Uterus (tissue), 4 donors: ENCODE results near the gene ABCC6. TPM values are rescaled to one million over a fixed set of nuclear protein-coding genes. Genes with fewer than 3 reads are reported as not detected.
"Not testable (repeated sequence)": the region's sequence is repeated elsewhere in the genome, so short reads cannot be mapped to it uniquely, and the experiment has no call there.

Source experiments
- DNase-seq, 2 donors: peaks; one replicate each; pipeline ENCODE4 v3.0.0-alpha.2; 2019 to 2020
- H3K27ac ChIP-seq, 2 donors: fragments of 200-600 bp; sonication (generic); 1 replicate in 1 of 2; 2 replicates in 1 of 2; pipeline ENCODE4 v1.5.1; 2016 to 2018
- H3K27me3 ChIP-seq, 2 donors: fragments of 200-600 bp; sonication (generic); one replicate each; pipeline ENCODE4 v1.5.1; 2018 to 2019; ENCODE audit warnings: control low read depth in 1 of 2
- H3K36me3 ChIP-seq, 2 donors: fragments of 200-600 bp; sonication (generic); one replicate each; pipeline ENCODE4 v1.5.1; 2019; ENCODE audit warnings: control low read depth in 1 of 2
- H3K4me1 ChIP-seq, 2 donors: fragments of 200-600 bp; sonication (generic); one replicate each; pipeline ENCODE4 v1.5.1; 2018 to 2019; ENCODE audit warnings: control low read depth in 1 of 2
- H3K4me3 ChIP-seq, 2 donors: fragments of 200-600 bp; sonication (generic); 1 replicate in 1 of 2; 2 replicates in 1 of 2; pipeline ENCODE4 v1.5.1; 2018 to 2019; ENCODE audit warnings: mild to moderate bottlenecking in 1 of 2
- H3K9me3 ChIP-seq, 2 donors: fragments of 200-600 bp; sonication (generic); one replicate each; pipeline ENCODE4 v1.5.1; 2019; ENCODE audit warnings: control low read depth in 1 of 2
- intact Hi-C: fragments of 100-400 bp; cut with DNase I; formaldehyde crosslinking; loops from one replicate; pipeline ENCODE4 v1.15.1; 2023; ENCODE audit warnings: low total_unique reads
- total RNA-seq, 4 donors: library from RNA; depleted of rRNA in 3 of 4; stranded (reverse); fragments of >200 nt in 3 of 4; gene quantifications; one replicate each; pipeline versions ENCODE4 v1.1.0 to v1.2.4, GENCODE V29; 2014 to 2023
- donor health status: DM: yes; HTN: yes; CAD: no.

Gene ABCC6
- 1 to 10 TPM in 2 of 4 donors, under 1 TPM in 1, not detected in 1; 0.29 to 7.6 (median 1.3) TPM for total RNA-seq

DNA sequence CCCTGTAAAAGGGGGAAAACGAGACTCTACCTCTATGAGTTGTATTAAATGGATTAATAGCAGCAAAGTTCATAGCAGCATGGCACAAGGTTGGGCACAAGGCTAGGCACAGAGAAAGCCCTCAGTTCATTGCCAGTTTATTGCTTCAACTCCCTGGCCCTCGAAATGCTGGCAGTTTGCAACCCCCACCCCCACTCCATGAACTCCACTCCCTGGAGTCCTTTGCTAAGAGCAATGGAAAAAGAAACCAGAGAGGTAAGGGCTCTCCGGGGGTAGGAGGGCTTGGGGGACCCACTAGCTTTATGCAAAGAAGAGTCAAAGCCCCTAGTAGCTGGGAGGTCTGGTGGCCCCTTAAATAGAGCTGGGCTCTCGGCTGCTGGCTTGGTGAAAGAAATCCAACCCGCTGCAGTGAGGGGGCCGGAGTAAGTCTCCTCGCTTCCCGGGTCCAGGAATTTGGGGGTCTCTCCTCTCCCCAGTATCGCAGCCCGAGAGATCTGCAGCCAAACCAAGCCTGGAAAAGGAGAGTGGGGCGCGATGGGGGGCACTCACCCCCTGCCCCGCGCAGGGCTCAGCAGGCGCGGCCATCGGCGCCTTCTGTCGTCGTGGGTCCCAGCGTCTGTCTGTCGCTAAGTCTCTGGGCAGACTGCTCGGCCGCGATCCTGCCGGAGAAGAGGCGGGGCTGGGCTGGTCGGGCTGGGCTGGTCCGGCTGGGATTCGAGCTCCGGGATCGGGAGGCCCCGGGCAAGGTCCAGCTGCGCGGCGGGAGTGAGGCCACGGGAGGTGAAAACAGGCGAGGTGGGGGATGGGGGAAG, at the start of gene ABCC6:
Gene ABCC6 (minus strand): TSS at position 645 of the 812 bp plus-strand sequence. CDS start 60 bp downstream, at position 585.
- intact Hi-C loops, H3K4me1 ChIP-seq, H3K9me3 ChIP-seq, H3K36me3 ChIP-seq, H3K4me3 ChIP-seq, H3K27me3 ChIP-seq, H3K27ac ChIP-seq, DNase-seq: not testable (repeated sequence)

DNA sequence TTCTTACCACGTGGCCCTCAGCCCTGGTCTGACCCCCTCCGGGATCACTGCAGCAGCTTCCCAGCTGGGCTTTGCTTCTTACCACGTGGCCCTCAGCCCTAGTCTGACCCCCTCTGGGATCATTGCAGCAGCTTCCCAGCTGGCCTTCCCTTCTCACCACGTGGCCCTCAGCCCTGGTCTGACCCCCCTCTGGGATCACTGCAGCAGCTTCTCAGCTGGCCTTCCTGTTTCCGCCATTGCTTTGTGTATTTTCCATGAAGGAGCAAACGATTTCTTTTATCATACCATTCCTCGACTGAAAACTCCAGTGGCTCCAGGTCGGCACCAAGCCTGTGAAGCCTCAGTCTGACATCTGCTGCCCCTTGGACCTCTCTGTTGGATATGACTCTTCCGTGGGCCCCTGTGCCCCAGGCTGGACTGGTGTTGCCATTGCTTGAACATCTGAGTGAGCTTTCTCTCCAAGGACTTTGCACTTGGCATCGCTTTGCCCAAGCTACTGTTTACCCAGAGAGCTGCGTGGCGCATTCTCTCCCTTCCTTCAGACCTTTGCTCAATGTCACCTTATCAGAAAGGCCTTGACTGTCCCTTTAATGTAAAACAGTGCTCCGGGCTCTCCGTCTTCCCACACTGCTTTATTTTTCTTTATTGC, 49.4 kb upstream of the ABCC6 start:
- intact Hi-C loops, H3K9me3 ChIP-seq, DNase-seq, H3K27me3 ChIP-seq, H3K36me3 ChIP-seq, H3K4me3 ChIP-seq, H3K27ac ChIP-seq, H3K4me1 ChIP-seq: not testable (repeated sequence)

DNA sequence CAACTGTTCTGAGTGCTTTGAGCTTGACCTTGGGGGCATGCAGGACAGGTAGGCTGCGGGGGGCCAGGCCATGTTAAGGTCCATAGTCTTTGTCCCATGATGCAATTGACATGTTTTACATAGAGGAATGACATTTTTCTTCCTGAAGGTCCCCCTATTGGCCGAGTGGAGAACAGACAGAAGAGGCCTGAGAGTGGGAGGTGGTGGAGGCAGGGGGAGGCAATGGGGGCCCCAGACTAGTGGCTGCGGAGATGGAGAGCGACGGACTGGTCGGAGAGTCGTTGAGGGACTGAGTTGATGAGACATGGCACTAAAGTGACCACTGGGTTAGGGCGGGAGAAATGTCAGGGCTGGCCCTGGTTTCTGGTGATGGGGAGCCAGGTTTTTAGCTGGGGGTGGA, 48.4 kb upstream of the ABCC6 start:
- H3K4me3 ChIP-seq, DNase-seq, H3K27me3 ChIP-seq, H3K4me1 ChIP-seq, H3K9me3 ChIP-seq, H3K36me3 ChIP-seq, H3K27ac ChIP-seq, intact Hi-C loops: not testable (repeated sequence)

DNA sequence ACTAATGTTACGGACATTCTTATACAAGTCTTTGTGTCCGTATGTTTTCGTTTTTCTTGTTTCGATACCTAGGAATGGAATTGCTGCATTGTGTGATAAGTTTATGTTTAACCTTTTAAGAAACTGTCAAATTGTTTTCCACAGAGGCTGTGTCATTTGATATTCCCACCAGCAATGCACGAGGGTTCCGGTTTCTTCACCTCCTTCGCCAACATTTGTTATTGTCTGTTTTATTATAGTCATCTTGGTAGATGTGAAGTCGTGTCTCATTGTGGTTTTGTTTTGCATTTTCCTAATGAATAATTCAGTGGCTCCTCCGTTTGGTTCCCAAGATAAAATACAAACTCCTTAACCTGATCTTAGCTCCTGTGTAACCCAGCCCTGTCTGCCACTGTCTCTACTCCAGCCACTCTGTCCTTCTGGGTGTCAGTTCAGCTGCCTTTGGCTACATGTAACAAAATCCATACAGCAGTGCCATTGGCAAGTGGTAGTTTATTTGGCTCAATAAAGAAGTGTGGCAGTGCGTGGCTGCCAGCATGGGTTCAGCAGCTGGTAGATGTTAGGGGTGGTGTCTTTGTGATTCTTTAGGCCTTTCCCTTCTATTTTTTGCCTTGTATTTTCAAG, 45.0 kb upstream of the ABCC6 start:
- H3K27ac ChIP-seq, H3K4me3 ChIP-seq, H3K9me3 ChIP-seq, H3K36me3 ChIP-seq, H3K27me3 ChIP-seq, intact Hi-C loops, H3K4me1 ChIP-seq, DNase-seq: not testable (repeated sequence)

DNA sequence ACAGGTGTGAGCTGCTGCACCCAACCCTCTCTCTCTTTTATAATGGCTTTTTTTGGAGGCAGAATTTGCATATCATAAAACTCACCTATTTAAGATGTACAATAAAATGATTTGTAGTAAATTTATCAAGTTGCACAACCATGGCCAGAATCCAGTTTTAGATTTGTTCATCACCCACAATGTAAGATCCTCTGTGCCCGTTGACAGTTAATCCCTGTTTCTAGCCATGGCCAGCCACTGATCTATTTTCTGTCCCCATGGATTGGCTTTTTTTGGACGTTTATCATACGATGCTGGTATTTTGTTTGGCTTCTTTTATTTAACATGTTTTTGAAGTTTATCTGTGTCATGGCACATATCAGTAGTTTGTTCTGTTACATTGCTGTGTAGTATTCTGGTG, 44.4 kb upstream of the ABCC6 start:
- H3K27ac ChIP-seq, intact Hi-C loops, H3K4me1 ChIP-seq, H3K9me3 ChIP-seq, H3K36me3 ChIP-seq, H3K27me3 ChIP-seq, DNase-seq, H3K4me3 ChIP-seq: not testable (repeated sequence)

DNA sequence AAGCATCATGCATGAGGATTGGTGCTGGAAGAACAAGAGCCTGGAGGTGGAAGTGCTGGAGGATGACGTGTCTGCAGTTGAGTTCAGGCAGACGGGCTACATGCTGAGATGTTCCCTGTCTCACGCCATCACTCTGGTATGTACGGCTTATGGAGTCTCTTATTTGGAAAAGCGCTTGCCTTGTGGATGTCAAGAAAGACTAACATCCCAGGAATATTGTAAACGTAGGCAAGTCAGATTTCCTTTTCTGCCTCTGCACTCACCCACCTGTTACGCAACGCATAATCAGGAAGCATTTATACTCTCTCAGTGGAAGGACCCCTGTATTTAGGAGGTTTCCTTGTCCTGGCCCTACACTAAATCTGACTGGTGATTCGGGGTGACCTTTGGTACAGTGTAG, 41.8 kb upstream of the ABCC6 start:
- DNase-seq, H3K4me1 ChIP-seq, intact Hi-C loops, H3K4me3 ChIP-seq, H3K27me3 ChIP-seq, H3K27ac ChIP-seq, H3K36me3 ChIP-seq, H3K9me3 ChIP-seq: not testable (repeated sequence)

DNA sequence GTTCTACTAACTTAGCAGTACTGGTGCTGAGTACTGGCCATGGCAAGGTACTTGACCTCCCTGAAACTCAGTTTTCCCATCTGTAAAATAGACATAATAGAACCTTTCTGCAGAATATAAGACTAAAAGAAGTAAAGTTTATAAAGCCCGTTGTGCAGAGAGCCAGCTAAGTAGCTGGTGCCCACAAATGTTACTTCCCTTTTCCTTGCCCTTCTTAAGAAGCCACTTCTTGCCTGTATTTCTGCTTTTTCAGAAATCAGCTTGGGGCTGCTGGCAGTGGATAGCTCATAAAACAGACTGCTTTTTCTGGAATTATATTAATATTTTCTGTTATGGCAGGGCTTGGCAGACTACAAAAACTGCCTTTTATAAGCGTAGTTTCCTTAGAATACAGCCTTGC, 40.7 kb upstream of the ABCC6 start:
- H3K4me1 ChIP-seq, H3K4me3 ChIP-seq, intact Hi-C loops, H3K27ac ChIP-seq, H3K9me3 ChIP-seq, H3K36me3 ChIP-seq, H3K27me3 ChIP-seq, DNase-seq: not testable (repeated sequence)

DNA sequence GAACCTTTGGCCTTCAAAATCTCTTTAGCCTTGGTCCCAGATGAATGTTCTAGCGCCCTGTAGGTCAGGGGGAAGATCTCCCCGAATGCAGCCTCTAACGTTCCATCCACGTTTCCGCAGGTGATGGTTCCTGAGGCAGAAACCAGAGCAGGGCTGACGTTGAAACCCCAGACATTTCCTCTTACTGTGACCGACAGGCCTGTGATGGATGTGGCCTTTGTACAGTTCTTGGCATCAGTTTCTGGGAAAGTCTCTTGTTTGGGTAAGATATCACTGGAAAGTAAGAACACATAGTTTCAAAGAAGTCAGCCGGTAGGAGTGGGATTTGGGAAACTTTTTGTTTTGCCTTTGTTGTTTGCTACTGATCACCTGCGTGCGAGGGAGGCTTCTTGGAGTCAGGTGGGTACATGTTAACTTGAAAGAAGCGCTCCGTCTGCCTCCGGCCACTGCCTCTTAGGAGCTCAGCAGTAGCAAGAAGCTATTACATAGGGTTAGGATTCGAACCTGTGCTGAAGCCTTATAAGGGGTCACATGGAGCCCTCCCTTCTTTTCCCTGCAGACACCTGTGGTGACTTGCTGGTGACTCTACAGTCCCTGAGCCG, 39.8 kb upstream of the ABCC6 start:
- H3K4me1 ChIP-seq, H3K4me3 ChIP-seq, H3K9me3 ChIP-seq, H3K27me3 ChIP-seq, H3K27ac ChIP-seq, DNase-seq, H3K36me3 ChIP-seq, intact Hi-C loops: not testable (repeated sequence)

DNA sequence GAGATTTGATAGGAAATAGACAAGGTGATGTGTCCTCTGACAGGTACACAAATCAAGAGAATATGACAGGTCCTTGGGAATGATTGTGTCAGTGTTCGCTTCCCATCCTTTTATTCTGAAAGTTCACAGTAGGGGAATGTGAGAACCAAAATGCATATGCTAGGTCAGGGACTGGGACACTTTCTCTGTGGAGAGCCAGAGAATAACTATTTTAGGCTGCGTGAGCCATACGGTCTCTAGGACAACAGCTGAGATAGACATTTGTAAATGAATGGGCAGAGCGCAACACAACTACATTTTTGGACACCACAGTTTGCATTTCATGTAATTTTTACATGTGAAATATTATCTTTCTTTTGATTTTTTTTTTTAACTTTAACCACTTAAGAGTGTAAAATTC, 36.7 kb upstream of the ABCC6 start:
- H3K36me3 ChIP-seq, H3K4me1 ChIP-seq, H3K9me3 ChIP-seq, DNase-seq, H3K27me3 ChIP-seq, H3K27ac ChIP-seq, intact Hi-C loops, H3K4me3 ChIP-seq: not testable (repeated sequence)

DNA sequence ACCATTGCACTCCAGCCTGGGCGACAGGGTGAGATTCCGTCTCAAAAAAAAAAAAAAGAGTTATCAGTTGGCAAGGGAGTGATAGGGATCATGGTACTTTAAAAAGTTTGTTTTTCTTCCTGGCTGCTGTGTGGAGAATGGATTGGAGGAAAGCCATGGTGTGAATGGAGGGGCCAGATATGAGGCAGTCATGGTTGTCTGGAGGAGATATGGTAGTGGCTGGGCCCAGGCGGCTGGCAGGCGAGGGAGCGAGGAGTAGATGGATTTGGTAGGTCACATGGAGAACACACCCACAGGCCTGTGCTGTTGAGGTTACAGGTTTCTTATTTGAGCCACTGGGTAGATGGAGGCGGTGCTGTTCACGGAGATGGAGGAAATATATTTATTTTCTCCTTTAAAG, 35.5 kb upstream of the ABCC6 start:
- H3K9me3 ChIP-seq, DNase-seq, H3K4me1 ChIP-seq, intact Hi-C loops, H3K36me3 ChIP-seq, H3K4me3 ChIP-seq, H3K27me3 ChIP-seq, H3K27ac ChIP-seq: not testable (repeated sequence)

DNA sequence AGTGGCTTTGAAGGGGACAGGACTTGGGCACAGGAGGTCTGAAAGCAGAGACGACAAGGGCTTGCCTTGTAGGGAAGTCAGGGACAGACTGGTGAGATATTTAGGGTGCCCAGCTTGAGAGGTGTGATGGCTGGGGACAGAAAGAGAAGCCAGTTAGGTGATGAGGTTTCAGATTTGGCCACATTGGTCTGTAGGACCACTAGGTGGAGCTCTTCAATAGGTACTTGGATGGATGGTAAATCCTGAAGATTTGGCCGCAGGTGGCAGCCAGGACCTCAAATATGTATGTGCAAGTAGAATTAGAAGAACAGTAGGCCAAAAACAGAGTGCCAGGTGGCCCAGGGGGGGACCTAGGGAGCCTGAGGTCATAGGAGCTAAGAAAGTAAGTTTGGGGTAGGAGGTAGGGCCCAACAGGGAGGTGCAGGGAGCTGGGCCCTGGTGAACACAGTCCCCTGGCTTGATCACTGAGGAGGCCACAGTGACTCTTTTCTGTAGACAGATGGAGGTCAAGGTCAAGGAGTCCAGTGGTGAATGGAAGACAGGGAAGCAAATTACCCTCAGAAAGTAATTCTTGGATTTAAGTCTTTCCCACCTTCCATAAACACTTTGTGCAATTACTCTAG, 34.1 kb upstream of the ABCC6 start:
- H3K27ac ChIP-seq, H3K36me3 ChIP-seq, intact Hi-C loops, H3K4me3 ChIP-seq, H3K4me1 ChIP-seq, DNase-seq, H3K9me3 ChIP-seq, H3K27me3 ChIP-seq: not testable (repeated sequence)

DNA sequence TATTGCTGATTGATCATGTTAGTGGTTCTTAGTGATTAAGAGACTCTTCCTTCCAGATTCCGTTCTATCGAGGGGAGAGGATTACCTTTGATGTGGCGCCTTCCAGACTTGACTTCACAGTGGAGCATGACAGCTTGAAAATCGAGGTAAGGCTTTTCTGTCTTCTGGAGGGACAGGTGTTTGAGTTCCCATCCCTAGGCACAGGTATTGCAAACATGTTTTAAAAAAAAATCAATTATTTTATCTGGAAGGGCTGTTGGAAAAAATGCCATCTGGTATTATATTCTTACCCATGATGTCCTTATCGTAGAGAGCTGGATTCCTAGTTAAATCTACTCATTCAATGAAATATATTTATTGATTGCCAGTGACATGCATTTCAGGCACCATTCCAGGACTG, 29.1 kb upstream of the ABCC6 start:
- H3K4me3 ChIP-seq, intact Hi-C loops, DNase-seq, H3K27me3 ChIP-seq, H3K36me3 ChIP-seq, H3K9me3 ChIP-seq, H3K27ac ChIP-seq, H3K4me1 ChIP-seq: not testable (repeated sequence)
